Skeletal muscle tissue (tissue), 4 donors: ENCODE data around the gene MNX1. TPM values are rescaled to one million over a fixed set of nuclear protein-coding genes. Genes with fewer than 3 reads are reported as not detected.

ENCODE experiments used
- H3K27ac ChIP-seq: one replicate; pipeline ENCODE4 v1.7.0; 2013; ENCODE audit warnings: mild to moderate bottlenecking, low read depth, low read length, inconsistent platforms
- H3K27me3 ChIP-seq, 3 donors: one replicate each; pipeline ENCODE4 v1.7.0; 2013; ENCODE audit warnings: low read length in 3 of 3; ENCODE audit not compliant: control insufficient read depth in 3 of 3, insufficient read depth in 3 of 3
- H3K36me3 ChIP-seq, 3 donors: one replicate each; pipeline ENCODE4 v1.7.0; 2013; ENCODE audit warnings: low read length in 3 of 3; ENCODE audit not compliant: control insufficient read depth in 3 of 3, insufficient read depth in 3 of 3
- H3K4me1 ChIP-seq, 3 donors: one replicate each; pipeline ENCODE4 v1.7.0; 2013; ENCODE audit warnings: low read length in 3 of 3, mild to moderate bottlenecking in 3 of 3; ENCODE audit not compliant: control insufficient read depth in 3 of 3, insufficient read depth in 3 of 3
- H3K4me3 ChIP-seq, 3 donors: one replicate each; pipeline ENCODE4 v1.7.0; 2013; ENCODE audit warnings: low read length in 3 of 3
- H3K9ac ChIP-seq, 3 donors: one replicate each; pipeline ENCODE4 v1.7.0; 2013; ENCODE audit warnings: low read length in 3 of 3, mild to moderate bottlenecking in 3 of 3, moderate library complexity in 2 of 3, low read depth in 1 of 3
- H3K9me3 ChIP-seq, 3 donors: one replicate each; pipeline ENCODE4 v1.7.0; 2013; ENCODE audit warnings: low read length in 3 of 3; ENCODE audit not compliant: control insufficient read depth in 3 of 3
- total RNA-seq: library from RNA; depleted of rRNA; stranded (reverse); fragments of >200 nt; gene quantifications from one replicate; pipeline ENCODE4 v1.2.3, GENCODE V29; 2014
- donor health status: Osteomylitis.

Gene MNX1
- total RNA-seq, 1 donor from 2014 or later, result not detected

- H3K9me3 ChIP-seq, result no peaks in the 10 kb centered on the region
- H3K9ac ChIP-seq, result no peak overlapping the region
- H3K27ac ChIP-seq, result no peak overlapping the region
- peaks cover 8 to 19% (median 14%) of the 10 kb centered on the region in 3 donors for H3K27me3 ChIP-seq
- H3K36me3 ChIP-seq, result no peaks in the 10 kb centered on the region
- no peaks in the 10 kb centered on the region for H3K4me1 ChIP-seq
- no peak overlapping the region for H3K4me3 ChIP-seq
These were observed 36.2 kb upstream of the MNX1 start for GRCh38 chr7:157046681-157047080.

- Histone ChIP-seq H3K9me3 (no peaks in the 10 kb centered on the region), H3K4me3 (no peak overlapping the region), H3K4me1 (no peaks in the 10 kb centered on the region), H3K36me3 (no peaks in the 10 kb centered on the region), H3K27ac (no peak overlapping the region), H3K9ac (no peak overlapping the region), H3K27me3 (peaks cover 8 to 25% (median 20%) of the 10 kb centered on the region in 3 donors)
These were observed 34.6 kb upstream of the MNX1 start for GRCh38 chr7:157044943-157045660.

GRCh38 chr7:157044147-157044687, 33.8 kb upstream of the MNX1 start:
- no peaks in the 10 kb centered on the region for H3K4me1 ChIP-seq
- no peak overlapping the region for H3K9ac ChIP-seq
- no peak overlapping the region for H3K4me3 ChIP-seq
- H3K27me3 ChIP-seq, result peaks cover 8 to 34% (median 27%) of the 10 kb centered on the region in 3 donors
- H3K9me3 ChIP-seq, result no peaks in the 10 kb centered on the region
- peak overlapping the region; percentile 25 for H3K27ac ChIP-seq
- H3K36me3 ChIP-seq, result no peaks in the 10 kb centered on the region

GRCh38 chr7:157043745-157044144, 33.3 kb upstream of the MNX1 start:
- H3K4me1 ChIP-seq, result no peaks in the 10 kb centered on the region
- peaks cover 8 to 34% (median 25%) of the 10 kb centered on the region in 3 donors for H3K27me3 ChIP-seq
- H3K36me3 ChIP-seq, result no peaks in the 10 kb centered on the region
- H3K9ac ChIP-seq, result no peak overlapping the region
- H3K27ac ChIP-seq, result peak overlapping the region; percentile 25
- no peak overlapping the region for H3K4me3 ChIP-seq
- no peaks in the 10 kb centered on the region for H3K9me3 ChIP-seq

- no peaks in the 10 kb centered on the region for H3K36me3 ChIP-seq
- H3K4me1 ChIP-seq, result no peaks in the 10 kb centered on the region
- peaks cover 8 to 40% (median 25%) of the 10 kb centered on the region in 3 donors for H3K27me3 ChIP-seq
- H3K4me3 ChIP-seq, result no peak overlapping the region
- no peak overlapping the region for H3K27ac ChIP-seq
- H3K9me3 ChIP-seq, result peaks cover 0 to 4% (median 0%) of the 10 kb centered on the region in 3 donors
- no peak overlapping the region for H3K9ac ChIP-seq
These were observed 31.2 kb upstream of the MNX1 start for GRCh38 chr7:157041514-157042277.

- Histone ChIP-seq H3K4me3 (no peak overlapping the region), H3K4me1 (no peaks in the 10 kb centered on the region), H3K9me3 (peaks cover 0 to 4% (median 1%) of the 10 kb centered on the region in 3 donors), H3K36me3 (no peaks in the 10 kb centered on the region), H3K27ac (no peak overlapping the region), H3K27me3 (peaks cover 8 to 40% (median 25%) of the 10 kb centered on the region in 3 donors), H3K9ac (no peak overlapping the region)
These were observed 30.5 kb upstream of the MNX1 start for GRCh38 chr7:157041004-157041403.

- peaks cover 0 to 6% (median 4%) of the 10 kb centered on the region in 3 donors for H3K9me3 ChIP-seq
- H3K9ac ChIP-seq, result no peak overlapping the region
- peaks cover 8 to 37% (median 27%) of the 10 kb centered on the region in 3 donors for H3K27me3 ChIP-seq
- no peak overlapping the region for H3K27ac ChIP-seq
- no peak overlapping the region for H3K4me3 ChIP-seq
- no peaks in the 10 kb centered on the region for H3K36me3 ChIP-seq
- no peaks in the 10 kb centered on the region for H3K4me1 ChIP-seq
These were observed 27.2 kb upstream of the MNX1 start for GRCh38 chr7:157037635-157038034.

GRCh38 chr7:157037028-157037427, 26.6 kb upstream of the MNX1 start:
- Histone ChIP-seq H3K27me3 (peaks cover 8 to 39% (median 30%) of the 10 kb centered on the region in 3 donors), H3K36me3 (no peaks in the 10 kb centered on the region), H3K4me1 (no peaks in the 10 kb centered on the region), H3K9me3 (peaks cover 0 to 6% (median 4%) of the 10 kb centered on the region in 3 donors), H3K9ac (no peak overlapping the region), H3K4me3 (no peak overlapping the region), H3K27ac (no peak overlapping the region)

GRCh38 chr7:157035979-157036378, 25.5 kb upstream of the MNX1 start:
- peak overlapping the region in 1 of 3 donors; percentile 38 for H3K4me3 ChIP-seq
- no peaks in the 10 kb centered on the region for H3K36me3 ChIP-seq
- H3K9me3 ChIP-seq, result peaks cover 0 to 6% (median 4%) of the 10 kb centered on the region in 3 donors
- H3K27me3 ChIP-seq, result peaks cover 8 to 41% (median 34%) of the 10 kb centered on the region in 3 donors
- no peak overlapping the region for H3K27ac ChIP-seq
- no peaks in the 10 kb centered on the region for H3K4me1 ChIP-seq
- no peak overlapping the region for H3K9ac ChIP-seq

GRCh38 chr7:157035302-157035701, 24.8 kb upstream of the MNX1 start:
- Histone ChIP-seq H3K36me3 (no peaks in the 10 kb centered on the region), H3K27ac (no peak overlapping the region), H3K9me3 (peaks cover 0 to 6% (median 4%) of the 10 kb centered on the region in 3 donors), H3K4me1 (no peaks in the 10 kb centered on the region), H3K9ac (no peak overlapping the region), H3K27me3 (peaks cover 8 to 36% (median 30%) of the 10 kb centered on the region in 3 donors), H3K4me3 (no peak overlapping the region)
